ENCODE data around the gene AGRP. TPM values are rescaled to one million over a fixed set of nuclear protein-coding genes. Genes with fewer than 3 reads are reported as not detected.

Gene AGRP
- total RNA-seq, 1 donor from 2014 or later: not detected

DNA sequence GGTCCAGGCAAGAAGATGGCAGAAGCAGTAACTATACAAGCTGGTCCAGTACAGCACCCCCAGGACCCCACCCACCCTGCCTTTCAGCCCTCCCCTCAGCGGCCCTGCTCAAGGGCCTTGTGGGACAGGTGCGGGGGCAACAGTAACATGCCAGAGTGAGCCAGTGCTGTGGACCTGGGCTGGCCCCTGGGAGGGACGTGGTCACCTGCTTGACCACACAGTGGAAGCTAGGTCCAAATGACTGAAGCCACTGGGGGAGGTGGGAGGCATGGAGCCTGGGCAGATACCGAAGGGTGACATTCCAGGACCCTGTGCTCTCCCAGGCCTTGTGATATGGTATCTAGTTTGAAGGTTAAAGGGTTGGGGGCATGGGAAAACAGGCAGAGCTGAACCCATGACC, 19.7 kb downstream of the AGRP start:
- no peak for DNase-seq
- Mint-ChIP-seq H3K9me3 (ENCODE audit: unreplicated experiment) (peaks cover 3% of the 10 kb centered on the region), H3K27me3 (ENCODE audit: unreplicated experiment) (peaks cover 2% of the 10 kb centered on the region), H3K27ac (ENCODE audit: unreplicated experiment) (no peak overlapping the region), H3K4me3 (ENCODE audit: unreplicated experiment) (no peak overlapping the region), H3K4me1 (ENCODE audit: low read depth, unreplicated experiment) (peaks cover 21% of the 10 kb centered on the region), H3K36me3 (ENCODE audit: unreplicated experiment) (no peaks in the 10 kb centered on the region)
- TF ChIP-seq, protein P1, sequence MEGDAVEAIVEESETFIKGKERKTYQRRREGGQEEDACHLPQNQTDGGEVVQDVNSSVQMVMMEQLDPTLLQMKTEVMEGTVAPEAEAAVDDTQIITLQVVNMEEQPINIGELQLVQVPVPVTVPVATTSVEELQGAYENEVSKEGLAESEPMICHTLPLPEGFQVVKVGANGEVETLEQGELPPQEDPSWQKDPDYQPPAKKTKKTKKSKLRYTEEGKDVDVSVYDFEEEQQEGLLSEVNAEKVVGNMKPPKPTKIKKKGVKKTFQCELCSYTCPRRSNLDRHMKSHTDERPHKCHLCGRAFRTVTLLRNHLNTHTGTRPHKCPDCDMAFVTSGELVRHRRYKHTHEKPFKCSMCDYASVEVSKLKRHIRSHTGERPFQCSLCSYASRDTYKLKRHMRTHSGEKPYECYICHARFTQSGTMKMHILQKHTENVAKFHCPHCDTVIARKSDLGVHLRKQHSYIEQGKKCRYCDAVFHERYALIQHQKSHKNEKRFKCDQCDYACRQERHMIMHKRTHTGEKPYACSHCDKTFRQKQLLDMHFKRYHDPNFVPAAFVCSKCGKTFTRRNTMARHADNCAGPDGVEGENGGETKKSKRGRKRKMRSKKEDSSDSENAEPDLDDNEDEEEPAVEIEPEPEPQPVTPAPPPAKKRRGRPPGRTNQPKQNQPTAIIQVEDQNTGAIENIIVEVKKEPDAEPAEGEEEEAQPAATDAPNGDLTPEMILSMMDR (IDR thresholded peaks at IDR 0.05; ENCODE audit: partially characterized antibody, unreplicated experiment): no peak

DNA sequence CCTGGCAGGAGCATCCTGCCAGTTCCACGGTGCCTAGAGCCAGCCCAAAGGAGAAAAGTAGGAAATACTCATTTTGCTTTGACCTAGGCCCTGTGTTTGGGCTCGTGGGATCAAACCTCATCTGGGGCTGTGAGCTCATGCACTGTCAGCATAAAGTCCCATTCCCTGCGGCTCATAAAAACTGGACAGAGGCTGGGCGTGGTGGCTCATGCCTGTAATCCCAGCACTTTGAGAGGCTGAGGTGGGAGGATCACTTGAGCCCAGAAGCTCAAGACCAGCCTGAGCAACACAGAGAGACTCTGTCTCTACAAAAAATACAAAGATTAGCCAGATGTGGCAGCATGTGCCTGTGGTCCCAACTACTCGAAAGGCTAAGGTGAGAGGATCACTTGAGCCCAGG, 20.3 kb downstream of the AGRP start:
- no peaks in the 10 kb centered on the region for H3K36me3 Mint-ChIP-seq (ENCODE audit: unreplicated experiment)
- peaks cover 3% of the 10 kb centered on the region for H3K9me3 Mint-ChIP-seq (ENCODE audit: unreplicated experiment)
- peaks cover 23% of the 10 kb centered on the region for H3K4me1 Mint-ChIP-seq (ENCODE audit: low read depth, unreplicated experiment)
- DNase-seq: no peak
- no peak overlapping the region for H3K4me3 Mint-ChIP-seq (ENCODE audit: unreplicated experiment)
- TF ChIP-seq, protein P1 (IDR thresholded peaks at IDR 0.05; ENCODE audit: partially characterized antibody, unreplicated experiment): no peak
- no peak overlapping the region for H3K27ac Mint-ChIP-seq (ENCODE audit: unreplicated experiment)
- H3K27me3 Mint-ChIP-seq (ENCODE audit: unreplicated experiment): peaks cover 2% of the 10 kb centered on the region

DNA sequence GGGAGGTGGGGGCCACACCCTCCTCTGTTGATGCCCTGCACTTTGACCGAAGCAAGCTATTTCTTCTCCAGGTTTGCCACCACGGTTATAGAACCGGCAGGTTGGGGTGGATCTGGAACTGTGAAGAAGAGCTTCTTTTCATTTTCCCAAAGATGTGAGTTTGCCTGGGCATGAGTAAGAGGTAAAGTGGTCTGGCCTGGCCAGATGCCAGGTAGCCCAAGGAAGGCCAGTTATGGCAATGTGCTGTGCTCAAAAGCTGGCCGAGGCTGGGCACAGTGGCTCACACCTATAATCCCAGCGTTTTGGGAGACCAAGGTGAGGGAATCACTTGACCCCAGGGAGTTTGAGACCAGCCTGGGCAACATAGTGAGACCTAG, 21.1 kb downstream of the AGRP start:
- Mint-ChIP-seq H3K27ac (ENCODE audit: unreplicated experiment) (no peak overlapping the region), H3K36me3 (ENCODE audit: unreplicated experiment) (no peaks in the 10 kb centered on the region), H3K4me3 (ENCODE audit: unreplicated experiment) (no peak overlapping the region), H3K27me3 (ENCODE audit: unreplicated experiment) (peaks cover 2% of the 10 kb centered on the region), H3K4me1 (ENCODE audit: low read depth, unreplicated experiment) (peaks cover 24% of the 10 kb centered on the region), H3K9me3 (ENCODE audit: unreplicated experiment) (peaks cover 3% of the 10 kb centered on the region)
- TF ChIP-seq, protein P1 (IDR thresholded peaks at IDR 0.05; ENCODE audit: partially characterized antibody, unreplicated experiment): no peak
- no peak for DNase-seq

DNA sequence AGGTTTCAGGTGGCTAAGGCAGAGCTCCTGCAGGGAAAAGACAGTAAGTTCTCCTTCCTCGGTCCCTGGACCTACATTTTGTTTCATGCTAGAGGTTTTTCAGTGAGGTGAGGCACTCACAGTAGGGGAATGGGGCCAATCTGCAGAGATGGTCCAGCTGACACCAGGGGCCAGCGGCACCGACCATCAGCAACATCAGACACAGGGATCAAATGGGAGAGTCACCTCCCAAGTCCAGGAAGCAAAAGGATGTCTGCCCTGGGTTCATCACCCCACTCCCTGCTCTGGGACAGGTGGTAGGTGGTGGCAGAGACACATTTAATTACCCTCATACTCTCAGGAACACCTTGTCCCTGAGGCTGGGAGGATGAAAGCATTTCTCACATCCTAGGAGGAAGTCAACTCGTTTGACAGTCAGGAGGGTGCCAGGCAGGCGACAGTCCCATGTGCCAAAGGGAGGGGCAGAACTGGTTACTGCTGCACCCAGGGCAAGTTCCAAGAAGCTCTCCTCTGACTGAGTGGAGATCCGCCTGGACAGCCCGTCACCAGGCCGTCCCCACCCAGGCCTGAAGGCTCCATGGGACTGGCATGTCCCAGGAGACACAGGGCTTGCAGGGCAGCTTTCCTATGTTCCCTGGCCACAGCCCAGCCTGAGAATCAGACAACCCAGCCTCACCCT, 21.6 kb downstream of the AGRP start:
- DNase-seq: no peak
- Mint-ChIP-seq H3K4me1 (ENCODE audit: low read depth, unreplicated experiment) (peaks cover 30% of the 10 kb centered on the region), H3K9me3 (ENCODE audit: unreplicated experiment) (peaks cover 3% of the 10 kb centered on the region), H3K4me3 (ENCODE audit: unreplicated experiment) (no peak overlapping the region), H3K27ac (ENCODE audit: unreplicated experiment) (no peak overlapping the region), H3K36me3 (ENCODE audit: unreplicated experiment) (no peaks in the 10 kb centered on the region), H3K27me3 (ENCODE audit: unreplicated experiment) (peaks cover 5% of the 10 kb centered on the region)
- TF ChIP-seq, protein P1 (IDR thresholded peaks at IDR 0.05; ENCODE audit: partially characterized antibody, unreplicated experiment): no peak

DNA sequence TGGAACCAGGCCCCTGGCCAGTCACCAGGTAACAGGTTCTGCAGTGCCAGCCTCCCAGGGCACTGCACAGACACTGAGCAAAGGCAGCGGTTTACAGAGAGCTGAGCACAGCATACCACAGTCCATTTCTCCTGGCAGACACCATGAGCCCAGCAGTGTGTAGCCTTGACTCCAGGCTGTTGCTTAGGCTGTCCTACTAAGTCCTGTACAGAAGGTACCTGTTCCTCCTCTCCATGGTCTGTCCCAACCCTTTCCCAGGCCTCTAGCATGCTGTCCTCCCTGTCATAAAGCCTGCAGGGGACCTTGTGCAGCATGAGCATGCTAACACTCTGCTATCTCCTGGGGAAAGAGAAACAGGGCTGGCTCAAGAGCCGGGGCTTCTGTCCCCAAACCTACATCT, 22.4 kb downstream of the AGRP start:
- H3K4me1 Mint-ChIP-seq (ENCODE audit: low read depth, unreplicated experiment): peaks cover 33% of the 10 kb centered on the region
- TF ChIP-seq, protein P1 (IDR thresholded peaks at IDR 0.05; ENCODE audit: partially characterized antibody, unreplicated experiment): no peak
- H3K27me3 Mint-ChIP-seq (ENCODE audit: unreplicated experiment): peaks cover 5% of the 10 kb centered on the region
- H3K9me3 Mint-ChIP-seq (ENCODE audit: unreplicated experiment): peaks cover 5% of the 10 kb centered on the region
- no peak overlapping the region for H3K4me3 Mint-ChIP-seq (ENCODE audit: unreplicated experiment)
- no peak overlapping the region for H3K27ac Mint-ChIP-seq (ENCODE audit: unreplicated experiment)
- no peak for DNase-seq
- no peaks in the 10 kb centered on the region for H3K36me3 Mint-ChIP-seq (ENCODE audit: unreplicated experiment)
